HL-60 (cell line): Measurements from ENCODE around the gene CSK.

Experiments used
- GABPA ChIP-seq: IDR thresholded peaks from 2 replicates; pipeline ENCODE4 v1.6.1; 2012; ENCODE audit warnings: low read depth
- POLR2AphosphoS5 ChIP-seq: IDR thresholded peaks from 2 replicates; pipeline ENCODE4 v1.6.1; 2012; ENCODE audit warnings: low read depth
- SPI1 ChIP-seq: IDR thresholded peaks from 2 replicates; pipeline ENCODE4 v1.6.1; 2012; ENCODE audit warnings: low read depth, mild to moderate bottlenecking, borderline replicate concordance
- TF ChIP-seq, protein P1 (sequence below): IDR thresholded peaks from one replicate; pipeline ENCODE4 v1.5.1; 2011; ENCODE audit warnings: low read length, control low read depth, inconsistent platforms; ENCODE audit not compliant: insufficient read depth
- TF ChIP-seq, protein P2 (sequence below): IDR thresholded peaks from 2 replicates; pipeline ENCODE4 v1.6.1; 2012; ENCODE audit warnings: low read depth; ENCODE audit not compliant: insufficient replicate concordance

DNA sequence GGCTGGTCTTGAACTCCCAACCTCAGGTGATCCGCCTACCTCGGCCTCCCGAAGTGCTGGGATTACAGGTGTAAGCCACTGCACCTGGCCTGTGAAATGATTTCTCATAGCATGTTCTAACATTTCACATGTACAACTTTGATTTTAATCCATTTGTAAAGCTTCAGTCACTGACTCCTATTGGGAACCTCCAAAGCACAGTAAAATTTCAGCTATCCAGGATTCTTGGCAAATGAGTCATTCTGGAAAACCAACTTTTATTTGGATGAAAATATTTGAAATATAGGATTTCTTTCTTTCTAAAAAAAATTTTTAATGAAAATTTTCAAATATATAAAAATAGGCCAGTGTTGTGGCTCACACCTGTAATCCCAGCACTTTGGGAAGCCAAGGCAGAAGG is 28.1 kb downstream of the CSK start:
- TF ChIP-seq, protein P1, sequence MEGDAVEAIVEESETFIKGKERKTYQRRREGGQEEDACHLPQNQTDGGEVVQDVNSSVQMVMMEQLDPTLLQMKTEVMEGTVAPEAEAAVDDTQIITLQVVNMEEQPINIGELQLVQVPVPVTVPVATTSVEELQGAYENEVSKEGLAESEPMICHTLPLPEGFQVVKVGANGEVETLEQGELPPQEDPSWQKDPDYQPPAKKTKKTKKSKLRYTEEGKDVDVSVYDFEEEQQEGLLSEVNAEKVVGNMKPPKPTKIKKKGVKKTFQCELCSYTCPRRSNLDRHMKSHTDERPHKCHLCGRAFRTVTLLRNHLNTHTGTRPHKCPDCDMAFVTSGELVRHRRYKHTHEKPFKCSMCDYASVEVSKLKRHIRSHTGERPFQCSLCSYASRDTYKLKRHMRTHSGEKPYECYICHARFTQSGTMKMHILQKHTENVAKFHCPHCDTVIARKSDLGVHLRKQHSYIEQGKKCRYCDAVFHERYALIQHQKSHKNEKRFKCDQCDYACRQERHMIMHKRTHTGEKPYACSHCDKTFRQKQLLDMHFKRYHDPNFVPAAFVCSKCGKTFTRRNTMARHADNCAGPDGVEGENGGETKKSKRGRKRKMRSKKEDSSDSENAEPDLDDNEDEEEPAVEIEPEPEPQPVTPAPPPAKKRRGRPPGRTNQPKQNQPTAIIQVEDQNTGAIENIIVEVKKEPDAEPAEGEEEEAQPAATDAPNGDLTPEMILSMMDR, result no peak
- TF ChIP-seq POLR2AphosphoS5 (no peak), GABPA (no peak), SPI1 (no peak)
- TF ChIP-seq, protein P2, sequence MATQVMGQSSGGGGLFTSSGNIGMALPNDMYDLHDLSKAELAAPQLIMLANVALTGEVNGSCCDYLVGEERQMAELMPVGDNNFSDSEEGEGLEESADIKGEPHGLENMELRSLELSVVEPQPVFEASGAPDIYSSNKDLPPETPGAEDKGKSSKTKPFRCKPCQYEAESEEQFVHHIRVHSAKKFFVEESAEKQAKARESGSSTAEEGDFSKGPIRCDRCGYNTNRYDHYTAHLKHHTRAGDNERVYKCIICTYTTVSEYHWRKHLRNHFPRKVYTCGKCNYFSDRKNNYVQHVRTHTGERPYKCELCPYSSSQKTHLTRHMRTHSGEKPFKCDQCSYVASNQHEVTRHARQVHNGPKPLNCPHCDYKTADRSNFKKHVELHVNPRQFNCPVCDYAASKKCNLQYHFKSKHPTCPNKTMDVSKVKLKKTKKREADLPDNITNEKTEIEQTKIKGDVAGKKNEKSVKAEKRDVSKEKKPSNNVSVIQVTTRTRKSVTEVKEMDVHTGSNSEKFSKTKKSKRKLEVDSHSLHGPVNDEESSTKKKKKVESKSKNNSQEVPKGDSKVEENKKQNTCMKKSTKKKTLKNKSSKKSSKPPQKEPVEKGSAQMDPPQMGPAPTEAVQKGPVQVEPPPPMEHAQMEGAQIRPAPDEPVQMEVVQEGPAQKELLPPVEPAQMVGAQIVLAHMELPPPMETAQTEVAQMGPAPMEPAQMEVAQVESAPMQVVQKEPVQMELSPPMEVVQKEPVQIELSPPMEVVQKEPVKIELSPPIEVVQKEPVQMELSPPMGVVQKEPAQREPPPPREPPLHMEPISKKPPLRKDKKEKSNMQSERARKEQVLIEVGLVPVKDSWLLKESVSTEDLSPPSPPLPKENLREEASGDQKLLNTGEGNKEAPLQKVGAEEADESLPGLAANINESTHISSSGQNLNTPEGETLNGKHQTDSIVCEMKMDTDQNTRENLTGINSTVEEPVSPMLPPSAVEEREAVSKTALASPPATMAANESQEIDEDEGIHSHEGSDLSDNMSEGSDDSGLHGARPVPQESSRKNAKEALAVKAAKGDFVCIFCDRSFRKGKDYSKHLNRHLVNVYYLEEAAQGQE, result no peak
